GM11168 (cell line): ENCODE results near the gene ESAM.

Experiments used
- in situ Hi-C: fragments of 300-500 bp; cut with MboI; formaldehyde crosslinking; loops from one replicate; pipeline ENCODE4 v1.12.0; 2022; ENCODE audit warnings: low sequenced_read_pairs; ENCODE audit not compliant: unreplicated experiment

ESAM gene

GRCh38 chr11:124762105-124762623 is at the start of gene ESAM:
Gene ESAM, minus strand, starts transcription at chr11:124762290. Its CDS starts 136 bp downstream, at chr11:124762154.
- in situ Hi-C loops, result loop anchor here (10.0 to 25.0 kb wide), 2 partner anchors 73 to 100 kb away; partner anchors contain the start of genes SIAE and SPA17

- in situ Hi-C loops, result no loop called here
Observed at GRCh38 chr11:124811399-124812125, 49.5 kb upstream of the ESAM start.

GRCh38 chr11:124807660-124808270 is 45.7 kb upstream of the ESAM start:
- in situ Hi-C loops, result no loop called here

GRCh38 chr11:124807201-124807600 is 45.1 kb upstream of the ESAM start:
- in situ Hi-C loops, result no loop called here

GRCh38 chr11:124804884-124805283 is 42.8 kb upstream of the ESAM start:
- in situ Hi-C loops, result no loop called here

- in situ Hi-C loops, result no loop called here
Observed at GRCh38 chr11:124801636-124802312, 39.7 kb upstream of the ESAM start.

GRCh38 chr11:124801014-124801413 is 38.9 kb upstream of the ESAM start:
- in situ Hi-C loops, result no loop called here

- in situ Hi-C loops, result no loop called here
Observed at GRCh38 chr11:124800226-124800929, 38.3 kb upstream of the ESAM start, which contains the start of gene MSANTD2. Gene MSANTD2, minus strand, starts transcription at chr11:124800406. Its CDS starts 26 bp downstream, at chr11:124800380.

- in situ Hi-C loops, result no loop called here
Observed at GRCh38 chr11:124799348-124800225, 37.5 kb upstream of the ESAM start.

GRCh38 chr11:124798991-124799347 is 36.9 kb upstream of the ESAM start:
- in situ Hi-C loops, result no loop called here

- in situ Hi-C loops, result no loop called here
Observed at GRCh38 chr11:124796312-124796711, 34.2 kb upstream of the ESAM start.

- in situ Hi-C loops, result no loop called here
Observed at GRCh38 chr11:124793466-124794278, 31.6 kb upstream of the ESAM start.

- in situ Hi-C loops, result no loop called here
Observed at GRCh38 chr11:124791626-124792341, 29.7 kb upstream of the ESAM start.

- in situ Hi-C loops, result no loop called here
Observed at GRCh38 chr11:124788521-124788920, 26.4 kb upstream of the ESAM start.

- in situ Hi-C loops, result no loop called here
Observed at GRCh38 chr11:124784051-124784450, 22.0 kb upstream of the ESAM start.

GRCh38 chr11:124783002-124783401 is 20.9 kb upstream of the ESAM start:
- in situ Hi-C loops, result no loop called here

- in situ Hi-C loops, result no loop called here
Observed at GRCh38 chr11:124779568-124779967, 17.5 kb upstream of the ESAM start.

- in situ Hi-C loops, result no loop called here
Observed at GRCh38 chr11:124778281-124778680, 16.2 kb upstream of the ESAM start.
